Stimulated activated CD8-positive, alpha-beta memory T cell treated with anti-CD3 and anti-CD28 coated beads, Interleukin-2, amount 100 ng/mL, for 48 hours (primary cell): Measurements from ENCODE around the gene SH3BP2.

Experiments used
- DNase-seq, 2 donors: peaks; one replicate each; pipeline ENCODE4 v3.0.0-alpha.2; 2020; ENCODE audit warnings: low read depth in 2 of 2

The SH3BP2 gene

GRCh38 chr4:2875556-2875955, 82.7 kb downstream of the SH3BP2 start:
- no peak for DNase-seq

DNA sequence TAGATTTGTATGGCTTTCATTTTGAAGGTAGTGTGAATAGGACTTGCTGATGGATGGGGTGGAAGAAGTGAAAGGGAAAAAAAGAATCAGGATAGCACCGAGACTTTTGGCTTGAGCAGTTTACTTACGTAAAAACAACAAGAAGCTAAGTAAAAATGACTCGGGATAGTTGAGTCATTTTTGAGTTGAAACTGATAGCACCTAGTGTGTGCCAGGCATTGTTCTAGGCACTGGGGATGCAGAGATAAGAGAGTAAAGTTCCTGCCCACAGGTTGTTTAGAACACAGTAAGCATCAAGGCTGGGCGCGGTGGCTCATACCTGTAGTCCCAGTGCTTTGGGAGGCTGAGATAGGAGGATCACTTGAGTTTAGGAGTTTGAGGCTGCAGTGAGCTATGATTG, 85.5 kb downstream of the SH3BP2 start:
- DNase-seq = peak in 1 of 2 donors; percentile 8

- DNase-seq = no peak
Measured at GRCh38 chr4:2879026-2879425, 86.1 kb downstream of the SH3BP2 start.

DNA sequence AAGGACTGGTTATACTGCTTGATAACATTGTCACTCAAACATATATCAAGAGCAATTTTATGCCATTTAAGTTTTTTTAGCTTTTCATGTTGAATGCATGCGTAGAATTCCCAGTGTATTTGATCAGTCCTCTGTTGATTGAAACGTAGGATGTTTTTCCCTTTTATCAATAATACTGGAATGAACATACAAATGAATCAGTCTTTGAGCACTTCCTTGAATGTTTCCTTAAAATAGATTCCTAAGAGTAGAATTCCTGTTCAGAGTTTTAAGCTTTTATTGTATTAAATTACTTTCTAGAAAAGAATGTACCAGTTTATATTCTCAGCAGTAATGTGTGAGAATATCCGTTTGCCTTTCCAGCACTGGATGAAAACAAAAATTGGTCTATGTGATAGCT, 88.5 kb downstream of the SH3BP2 start:
- DNase-seq = no peak

GRCh38 chr4:2882341-2882740, 89.5 kb downstream of the SH3BP2 start:
- DNase-seq = no peak

DNA sequence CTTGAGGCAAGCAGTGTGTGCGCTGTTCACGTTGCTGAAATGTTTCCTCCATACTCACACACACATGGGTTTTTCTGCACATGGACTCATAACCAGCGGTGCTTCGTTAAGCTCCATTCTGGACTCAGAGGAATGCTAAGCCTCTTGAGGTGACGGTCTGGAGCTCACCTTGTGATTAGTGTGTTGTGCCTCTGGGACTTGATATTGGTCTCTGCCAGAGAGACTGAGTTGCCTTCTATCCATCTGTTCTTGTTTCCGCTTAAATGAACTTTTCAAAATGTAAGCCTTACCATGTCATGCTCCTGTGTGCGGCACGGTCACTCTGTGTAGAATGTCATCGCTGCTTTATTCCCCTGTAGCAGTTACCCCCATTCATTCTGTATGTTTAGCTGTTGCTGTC, 93.3 kb downstream of the SH3BP2 start:
- no peak for DNase-seq

- DNase-seq = no peak
Measured at GRCh38 chr4:2886622-2887021, 93.7 kb downstream of the SH3BP2 start.

DNA sequence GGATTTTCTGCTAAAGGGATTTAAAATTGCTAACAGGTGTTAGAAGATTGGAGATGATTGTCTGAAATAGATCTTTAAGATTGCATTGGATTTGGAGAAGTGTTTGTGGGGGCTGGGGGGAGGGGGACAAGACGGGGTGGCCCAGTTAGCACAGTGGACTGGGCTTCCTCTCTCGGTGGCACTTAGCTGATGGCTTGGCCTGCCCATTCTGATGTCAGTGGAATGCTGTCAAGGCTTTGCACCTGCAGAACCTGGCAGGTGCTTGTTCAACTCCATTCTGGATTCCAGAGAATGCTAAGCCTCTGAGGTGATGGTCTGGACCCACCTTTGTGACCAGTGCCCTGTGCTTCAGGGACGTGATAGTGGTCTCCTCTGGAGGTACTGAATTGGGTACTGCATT, 94.5 kb downstream of the SH3BP2 start:
- no peak for DNase-seq

DNA sequence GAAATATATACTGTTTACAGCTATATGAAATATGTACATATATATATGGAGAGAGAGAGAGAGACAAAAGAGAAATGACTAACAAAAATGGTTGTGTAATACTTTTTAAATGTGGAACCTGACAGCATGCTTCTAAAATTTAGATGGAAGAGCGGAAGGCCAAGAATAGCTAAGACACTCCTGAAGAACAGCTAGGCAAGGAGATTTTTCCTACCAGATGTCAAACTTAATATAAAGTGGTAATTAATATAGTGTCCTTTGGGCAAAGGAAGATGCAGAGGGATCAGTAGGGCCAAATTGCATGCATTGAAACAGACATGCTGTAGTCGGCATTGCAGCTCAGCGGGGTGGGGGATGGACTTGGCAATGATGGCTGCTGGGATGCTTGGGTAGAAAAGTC, 96.0 kb downstream of the SH3BP2 start:
- no peak for DNase-seq
